ENCODE results near the gene SLC13A3.

- no peak for TF ChIP-seq CTCF (IDR thresholded peaks at IDR 0.05; ENCODE audit: low read depth, low read length, poor library complexity, severe bottlenecking)
- TF ChIP-seq EZH2phosphoT487 (IDR thresholded peaks at IDR 0.05; ENCODE audit: borderline replicate concordance, low read length) = no peak
These were observed 18.9 kb upstream of the SLC13A3 start for GRCh38 chr20:46670228-46670584.

Measured in DOHH2 (cell line).